H9 (cell line): Measurements from ENCODE around the gene TRHDE. TPM values are rescaled to one million over a fixed set of nuclear protein-coding genes. Genes with fewer than 3 reads are reported as not detected.

Experiments
- DNase-seq: peaks from one replicate; pipeline ENCODE4 v3.0.0-alpha.2; 2017
- H2AFZ ChIP-seq: one replicate; pipeline ENCODE4 v1.6.1; 2013; ENCODE audit warnings: mild to moderate bottlenecking, low read length, control low read depth, moderate library complexity
- H2AK5ac ChIP-seq: 2 replicates; pipeline ENCODE4 v1.6.1; 2013; ENCODE audit warnings: low read length, control low read depth, mixed read lengths; ENCODE audit not compliant: insufficient read length
- H2BK120ac ChIP-seq: one replicate; pipeline ENCODE4 v1.6.1; 2013; ENCODE audit warnings: low read depth, mild to moderate bottlenecking, low read length, control low read depth, inconsistent platforms; ENCODE audit not compliant: poor library complexity, severe bottlenecking
- H2BK12ac ChIP-seq: 2 replicates; pipeline ENCODE4 v1.6.1; 2013; ENCODE audit warnings: low read length, control low read depth, mixed read lengths, low read depth; ENCODE audit not compliant: insufficient read length
- H2BK15ac ChIP-seq: 2 replicates; pipeline ENCODE4 v1.6.1; 2013; ENCODE audit warnings: low read depth, low read length, control low read depth
- H2BK20ac ChIP-seq: one replicate; pipeline ENCODE4 v1.6.1; 2013; ENCODE audit warnings: low read depth, mild to moderate bottlenecking, low read length, control low read depth, inconsistent platforms; ENCODE audit not compliant: poor library complexity, severe bottlenecking
- H2BK5ac ChIP-seq: 2 replicates; pipeline ENCODE4 v1.6.1; 2013; ENCODE audit warnings: low read length, control low read depth, mixed read lengths; ENCODE audit not compliant: insufficient read length
- H3K14ac ChIP-seq: 2 replicates; pipeline ENCODE4 v1.6.1; 2013; ENCODE audit warnings: low read length, control low read depth; ENCODE audit not compliant: insufficient read depth
- H3K18ac ChIP-seq: 2 replicates; pipeline ENCODE4 v1.6.1; 2013; ENCODE audit warnings: low read depth, mild to moderate bottlenecking, mixed read lengths, low read length, control low read depth; ENCODE audit not compliant: insufficient read length
- H3K23ac ChIP-seq: 2 replicates; pipeline ENCODE4 v1.6.1; 2013; ENCODE audit warnings: low read length, control low read depth, mixed read lengths, low read depth; ENCODE audit not compliant: insufficient read length
- H3K23me2 ChIP-seq: 2 replicates; pipeline ENCODE4 v1.6.1; 2013; ENCODE audit warnings: low read depth, mild to moderate bottlenecking, mixed read lengths, low read length, control low read depth; ENCODE audit not compliant: insufficient read length, poor library complexity, severe bottlenecking
- H3K27ac ChIP-seq: 2 replicates; pipeline ENCODE4 v1.5.1; 2013; ENCODE audit warnings: low read length, control low read depth, mixed read lengths, low read depth; ENCODE audit not compliant: insufficient read length
- H3K27me3 ChIP-seq: 2 replicates; pipeline ENCODE4 v1.6.1; 2013; ENCODE audit warnings: low read length, control low read depth, inconsistent platforms; ENCODE audit not compliant: insufficient read depth
- H3K4ac ChIP-seq: 2 replicates; pipeline ENCODE4 v1.6.1; 2013; ENCODE audit warnings: low read depth, mild to moderate bottlenecking, control low read depth, inconsistent platforms, low read length, moderate library complexity
- H3K4me1 ChIP-seq: 2 replicates; pipeline ENCODE4 v1.6.1; 2013; ENCODE audit warnings: low read length, control low read depth, inconsistent platforms; ENCODE audit not compliant: insufficient read depth
- H3K4me2 ChIP-seq: 2 replicates; pipeline ENCODE4 v1.6.1; 2013; ENCODE audit warnings: low read length, control low read depth, mixed read lengths; ENCODE audit not compliant: insufficient read length, insufficient read depth
- H3K56ac ChIP-seq: 2 replicates; pipeline ENCODE4 v1.6.1; 2013; ENCODE audit warnings: low read depth, mild to moderate bottlenecking, mixed read lengths, low read length, control low read depth; ENCODE audit not compliant: insufficient read length
- H3K79me1 ChIP-seq: 2 replicates; pipeline ENCODE4 v1.6.1; 2013; ENCODE audit warnings: low read depth, mild to moderate bottlenecking, moderate library complexity, low read length, control low read depth, inconsistent platforms; ENCODE audit not compliant: insufficient read depth, poor library complexity, severe bottlenecking
- H3K79me2 ChIP-seq: 2 replicates; pipeline ENCODE4 v1.6.1; 2013; ENCODE audit warnings: low read length, control low read depth, inconsistent platforms; ENCODE audit not compliant: insufficient read depth
- H3K9ac ChIP-seq: 2 replicates; pipeline ENCODE4 v1.6.1; 2013; ENCODE audit warnings: low read length, control low read depth, mixed read lengths; ENCODE audit not compliant: insufficient read length; ENCODE audit errors: extremely low read depth
- H3K9me3 ChIP-seq: one replicate; pipeline ENCODE4 v1.6.1; 2013; ENCODE audit warnings: low read depth, low read length, inconsistent platforms; ENCODE audit not compliant: control insufficient read depth
- H3T11ph ChIP-seq: one replicate; pipeline ENCODE4 v1.6.1; 2013; ENCODE audit warnings: mild to moderate bottlenecking, low read length, control low read depth, inconsistent platforms
- H4K20me1 ChIP-seq: one replicate; pipeline ENCODE4 v1.6.1; 2013; ENCODE audit not compliant: control insufficient read depth, insufficient read length, insufficient read depth
- H4K5ac ChIP-seq: 2 replicates; pipeline ENCODE4 v1.6.1; 2013; ENCODE audit warnings: low read depth, mild to moderate bottlenecking, mixed read lengths, low read length, control low read depth; ENCODE audit not compliant: insufficient read length
- H4K8ac ChIP-seq: replicated peaks from 2 replicates; pipeline ENCODE4 v1.6.1; 2013; ENCODE audit warnings: low read length, control low read depth, mixed read lengths, low read depth; ENCODE audit not compliant: insufficient read length
- H4K91ac ChIP-seq: 2 replicates; pipeline ENCODE4 v1.6.1; 2013; ENCODE audit warnings: low read depth, mild to moderate bottlenecking, moderate library complexity, mixed read lengths, low read length, control low read depth; ENCODE audit not compliant: insufficient read length
- H3K27ac Mint-ChIP-seq, 3 experiments: 2 replicates in 2 of 3; 3 replicates in 1 of 3; pipeline ENCODE4 v1.8.0; 2020 to 2021; ENCODE audit warnings: mixed read lengths in 3 of 3, mild to moderate bottlenecking in 1 of 3, moderate library complexity in 1 of 3
- H3K27me3 Mint-ChIP-seq: 2 replicates; pipeline ENCODE4 v1.8.0; 2021; ENCODE audit warnings: low read depth, mild to moderate bottlenecking, moderate library complexity, mixed read lengths
- H3K36me3 Mint-ChIP-seq, 3 experiments: 2 replicates in 2 of 3; 3 replicates in 1 of 3; pipeline ENCODE4 v1.8.0; 2020 to 2021; ENCODE audit warnings: low read depth in 3 of 3, mixed read lengths in 3 of 3; ENCODE audit not compliant: insufficient read depth in 1 of 3
- H3K4me1 Mint-ChIP-seq, 2 experiments: 2 replicates each; pipeline ENCODE4 v1.8.0; 2020; ENCODE audit warnings: mixed read lengths in 2 of 2
- H3K4me3 Mint-ChIP-seq, 2 experiments: 2 replicates in 1 of 2; 3 replicates in 1 of 2; pipeline ENCODE4 v1.8.0; 2020 to 2021; ENCODE audit warnings: mild to moderate bottlenecking in 2 of 2, mixed read lengths in 2 of 2, moderate library complexity in 1 of 2
- H3K9me3 Mint-ChIP-seq, 2 experiments: 2 replicates in 1 of 2; 3 replicates in 1 of 2; pipeline ENCODE4 v1.8.0; 2020; ENCODE audit warnings: mild to moderate bottlenecking in 2 of 2, mixed read lengths in 2 of 2, moderate library complexity in 1 of 2
- CTCF ChIP-seq: fragments of 200-600 bp; sonication (generic); conservative IDR thresholded peaks from 3 replicates; pipeline ENCODE4 v1.8.0; 2021; ENCODE audit warnings: antibody characterized with exemption, mild to moderate bottlenecking
- WGBS: extraction: QIAGEN DNeasy Blood & Tissue Kit; methylation state at CpG from one replicate; pipeline ENCODE4 v1.1.7; 2013; ENCODE audit warnings: missing lambda C conversion rate, low lambda C conversion rate, mixed read lengths; ENCODE audit not compliant: insufficient read length; ENCODE audit errors: extremely low coverage; 5-methylcytosine and 5-hydroxymethylcytosine counted together
- total RNA-seq: library from RNA; stranded (reverse); gene quantifications from 2 replicates; pipeline ENCODE4 v1.2.1, GENCODE V29; 2021

Gene TRHDE
- total RNA-seq, 1 experiment from 2014 or later: 1.0 TPM

GRCh38 chr12:72274931-72275330 is 2.8 kb downstream of the TRHDE start:
- H2BK5ac ChIP-seq: no peak overlapping the region
- WGBS: no CpG with 5 or more reads among the region's 1 CpG
- H2BK120ac ChIP-seq: no peak overlapping the region
- no peak overlapping the region for H3K4me3 Mint-ChIP-seq
- no peak overlapping the region for H3K27ac ChIP-seq
- no peaks in the 10 kb centered on the region for H3K9me3 ChIP-seq
- no peak overlapping the region for H2AFZ ChIP-seq
- H2BK15ac ChIP-seq: no peak overlapping the region
- H3K4me1 Mint-ChIP-seq: peaks cover 13 to 23% of the 10 kb centered on the region in 2 experiments
- H3K79me1 ChIP-seq: no peaks in the 10 kb centered on the region
- H3K27ac Mint-ChIP-seq: no peak overlapping the region
- H3K18ac ChIP-seq: no peak overlapping the region
- no peak overlapping the region for H3K4me2 ChIP-seq
- DNase-seq: no peak
- H3K23ac ChIP-seq: no peak overlapping the region
- H3K14ac ChIP-seq: no peak overlapping the region
- H4K20me1 ChIP-seq: peaks cover 4% of the 10 kb centered on the region
- peaks cover 22% of the 10 kb centered on the region for H3K23me2 ChIP-seq
- H3T11ph ChIP-seq: no peak overlapping the region
- no peak overlapping the region for H3K4ac ChIP-seq
- H4K91ac ChIP-seq: no peak overlapping the region
- H3K36me3 Mint-ChIP-seq: no peaks in the 10 kb centered on the region
- H2BK12ac ChIP-seq: no peak overlapping the region
- H3K27me3 Mint-ChIP-seq: peaks cover 59% of the 10 kb centered on the region
- peaks cover 4% of the 10 kb centered on the region; the same call in 1 of the 2 replicates for H3K4me1 ChIP-seq
- H3K9me3 Mint-ChIP-seq: no peaks in the 10 kb centered on the region; a peak in 2 of 5 replicates
- H3K27me3 ChIP-seq: peaks cover 12% of the 10 kb centered on the region
- H3K56ac ChIP-seq: no peak overlapping the region
- no peak for TF ChIP-seq CTCF
- no peak overlapping the region for H4K5ac ChIP-seq
- H2BK20ac ChIP-seq: no peak overlapping the region
- no peaks in the 10 kb centered on the region for H3K79me2 ChIP-seq
- H3K9ac ChIP-seq: no peak overlapping the region
- no peak overlapping the region for H2AK5ac ChIP-seq
- H4K8ac ChIP-seq: no peak overlapping the region
